ENCODE data around the gene ECM2.

The ECM2 gene

DNA sequence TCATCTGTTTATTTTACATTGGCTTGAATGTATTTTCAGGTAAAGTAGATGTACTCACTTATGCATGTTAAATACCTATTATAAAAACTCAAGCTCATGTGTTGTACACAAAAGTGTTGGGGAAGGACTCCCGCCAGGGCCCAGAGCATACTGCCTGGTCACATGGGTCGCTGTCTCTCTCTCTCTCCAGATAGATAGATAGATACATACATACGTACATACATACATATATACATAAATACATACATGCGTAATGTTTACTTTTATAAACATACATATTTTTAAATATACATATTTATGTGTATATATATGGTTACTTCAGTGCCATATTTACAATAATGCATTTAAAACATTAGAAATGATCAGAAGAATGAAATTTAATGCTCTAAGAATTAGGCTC lies 78.2 kb downstream of the ECM2 start:
- DNase-seq (ENCODE audit: low read depth, low spot score), result no peak
- in situ Hi-C loops (cut with HindIII; ENCODE audit: low sequenced_read_pairs), result no loop called here
- TF ChIP-seq, protein P1, sequence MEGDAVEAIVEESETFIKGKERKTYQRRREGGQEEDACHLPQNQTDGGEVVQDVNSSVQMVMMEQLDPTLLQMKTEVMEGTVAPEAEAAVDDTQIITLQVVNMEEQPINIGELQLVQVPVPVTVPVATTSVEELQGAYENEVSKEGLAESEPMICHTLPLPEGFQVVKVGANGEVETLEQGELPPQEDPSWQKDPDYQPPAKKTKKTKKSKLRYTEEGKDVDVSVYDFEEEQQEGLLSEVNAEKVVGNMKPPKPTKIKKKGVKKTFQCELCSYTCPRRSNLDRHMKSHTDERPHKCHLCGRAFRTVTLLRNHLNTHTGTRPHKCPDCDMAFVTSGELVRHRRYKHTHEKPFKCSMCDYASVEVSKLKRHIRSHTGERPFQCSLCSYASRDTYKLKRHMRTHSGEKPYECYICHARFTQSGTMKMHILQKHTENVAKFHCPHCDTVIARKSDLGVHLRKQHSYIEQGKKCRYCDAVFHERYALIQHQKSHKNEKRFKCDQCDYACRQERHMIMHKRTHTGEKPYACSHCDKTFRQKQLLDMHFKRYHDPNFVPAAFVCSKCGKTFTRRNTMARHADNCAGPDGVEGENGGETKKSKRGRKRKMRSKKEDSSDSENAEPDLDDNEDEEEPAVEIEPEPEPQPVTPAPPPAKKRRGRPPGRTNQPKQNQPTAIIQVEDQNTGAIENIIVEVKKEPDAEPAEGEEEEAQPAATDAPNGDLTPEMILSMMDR (IDR thresholded peaks at IDR 0.05; ENCODE audit: low read depth, low read length), result no peak
- H3K4me3 ChIP-seq (ENCODE audit: low read depth, low read length), result no peak overlapping the region

GRCh38 chr9:92455217-92455616 lies 80.6 kb downstream of the ECM2 start:
- DNase-seq (ENCODE audit: low read depth, low spot score), result no peak
- in situ Hi-C loops (cut with HindIII; ENCODE audit: low sequenced_read_pairs), result no loop called here
- no peak overlapping the region for H3K4me3 ChIP-seq (ENCODE audit: low read depth, low read length)
- TF ChIP-seq, protein P1 (IDR thresholded peaks at IDR 0.05; ENCODE audit: low read depth, low read length), result peak; percentile 34

DNA sequence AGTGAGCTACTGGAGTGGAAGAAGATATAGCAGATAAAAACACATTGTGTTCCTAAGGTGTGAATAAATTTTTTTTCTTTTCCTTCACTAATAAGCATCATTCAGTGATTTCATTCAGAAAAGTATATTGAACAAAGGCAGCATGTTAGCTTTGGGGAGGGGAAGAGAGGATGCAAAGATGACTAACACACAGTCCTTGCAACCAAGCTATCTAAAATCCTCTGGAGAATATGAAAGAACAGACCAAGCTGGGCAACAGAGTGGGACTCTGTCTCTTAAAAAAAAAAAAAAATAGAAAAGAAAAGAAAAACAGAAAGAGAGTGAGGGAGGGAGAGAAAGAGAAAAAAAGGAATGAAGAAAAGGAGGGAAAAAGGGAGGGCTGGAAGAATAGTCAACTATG lies 89.3 kb downstream of the ECM2 start:
- H3K4me3 ChIP-seq (ENCODE audit: low read depth, low read length), result no peak overlapping the region
- in situ Hi-C loops (cut with HindIII; ENCODE audit: low sequenced_read_pairs), result no loop called here
- TF ChIP-seq, protein P1 (IDR thresholded peaks at IDR 0.05; ENCODE audit: low read depth, low read length), result no peak
- no peak for DNase-seq (ENCODE audit: low read depth, low spot score)

Data from astrocyte of the spinal cord (primary cell).